ENCODE data around the gene GAST.
A peak's percentile ranks its signal among the peaks of the same experiment; 100 is the strongest.
"Not testable (repeated sequence)": the region's sequence is repeated elsewhere in the genome, so short reads cannot be mapped to it uniquely, and the experiment has no call there.

The GAST gene
- long read RNA-seq, donor 1, partial matches to known transcripts = 0 of 1 reads
- long read RNA-seq, donor 1, other reads (novel, unspliced or antisense) = 0 of 1 reads
- long read RNA-seq, donor 2 = 0 reads
- long read RNA-seq, donor 3 = 0 reads
- long read RNA-seq, donor 4 = 0 reads
- long read RNA-seq, donor 5, partial matches to known transcripts = 0 of 9 reads
- long read RNA-seq, donor 5, other reads (novel, unspliced or antisense) = 9 of 9 reads
- long read RNA-seq, donor 6 = 0 reads
- long read RNA-seq, donor 7 = 0 reads
- long read RNA-seq, donor 8 = 0 reads

DNA sequence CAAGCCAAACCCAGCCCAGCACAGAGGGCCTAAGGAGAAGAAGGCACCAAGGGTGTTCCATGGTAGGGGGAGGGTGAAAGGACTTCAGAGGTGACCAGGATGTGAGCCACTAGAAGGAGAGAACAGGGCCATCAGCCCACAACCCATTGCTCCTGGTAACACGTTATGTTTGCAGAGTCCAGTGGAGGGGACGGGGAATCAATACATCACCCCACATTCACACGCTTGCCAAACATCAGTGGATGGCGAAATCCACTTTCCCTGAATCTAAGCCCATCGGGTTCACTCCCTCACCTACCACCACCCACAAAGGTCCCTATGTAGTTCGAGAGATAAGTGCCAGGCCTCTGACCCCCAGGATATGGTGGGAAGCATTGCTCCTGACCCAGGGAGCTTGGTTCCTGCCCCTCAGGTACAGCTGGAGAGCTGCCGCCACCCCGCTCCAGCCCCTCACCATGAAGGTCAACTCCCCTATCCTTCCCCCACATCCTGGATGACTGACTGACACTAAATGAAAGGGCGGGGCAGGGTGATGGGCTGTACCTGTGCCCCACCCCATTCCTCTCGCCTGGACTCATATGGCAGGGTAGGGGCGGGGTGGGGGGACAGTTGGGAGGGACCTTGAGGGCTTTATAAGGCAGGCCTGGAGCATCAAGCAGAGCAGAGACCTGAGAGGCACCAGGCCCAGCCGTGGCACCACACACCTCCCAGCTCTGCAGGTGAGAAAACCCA is at the start of gene GAST:
Gene GAST (plus strand): TSS at position 663 of the 732 bp plus-strand sequence. CDS start 3,106 bp downstream, outside the sequence.
- DNase-seq = no peak

DNA sequence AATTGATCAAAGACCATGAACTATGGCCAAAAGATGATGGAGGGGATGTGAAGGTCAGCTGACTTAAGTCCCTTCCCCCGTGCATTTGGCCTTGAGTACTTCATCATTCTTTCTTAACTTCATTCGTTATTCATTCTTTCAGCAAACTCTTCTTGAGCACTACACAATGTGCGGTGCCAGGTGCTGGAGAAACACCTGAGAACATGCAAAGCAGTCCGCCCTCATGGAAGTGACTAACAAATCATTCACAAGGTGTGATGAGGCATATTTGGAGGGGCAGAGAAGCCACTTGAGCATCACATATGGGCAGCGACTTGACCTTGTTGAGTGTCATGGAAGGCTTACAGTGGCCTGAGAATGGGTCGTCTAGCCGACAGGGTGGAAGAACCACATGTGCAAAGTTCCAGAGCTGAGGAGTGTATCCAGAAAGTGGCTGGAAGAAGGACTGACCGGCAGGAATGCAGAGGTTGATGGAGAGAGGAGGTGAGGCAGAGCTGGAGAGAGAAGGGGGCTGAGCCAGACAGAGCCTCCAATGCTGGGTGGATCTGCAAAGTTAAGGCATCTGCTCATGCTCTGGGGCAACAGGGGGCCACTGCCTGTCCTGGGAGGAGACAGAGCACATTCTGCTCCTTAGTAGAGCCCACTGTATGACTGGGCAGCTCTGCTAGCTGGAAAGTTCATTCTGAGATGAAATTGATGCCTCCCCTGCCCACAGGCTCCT is 48.5 kb upstream of the GAST start:
- DNase-seq = peak; percentile 10

DNA sequence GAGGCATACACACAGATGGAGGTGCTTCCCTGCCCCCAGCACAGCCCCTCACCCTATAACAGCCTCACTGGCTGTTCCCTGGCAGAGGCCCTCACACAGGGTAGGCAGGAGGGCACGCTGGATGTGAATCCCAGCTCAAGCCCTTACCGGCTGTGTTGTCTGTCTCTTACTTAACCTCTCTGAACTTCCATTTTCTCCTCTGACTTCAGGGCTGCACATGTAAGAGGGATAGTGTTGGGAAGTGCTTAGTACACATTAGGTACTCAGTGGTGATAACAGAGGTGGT is 48.0 kb upstream of the GAST start:
- DNase-seq = no peak

- no peak for DNase-seq
Measured at GRCh38 chr17:41664587-41665565, 47.3 kb upstream of the GAST start.

GRCh38 chr17:41665566-41666236 is 46.4 kb upstream of the GAST start:
- DNase-seq = peak; percentile 87

GRCh38 chr17:41666237-41666641 is 45.9 kb upstream of the GAST start:
- no peak for DNase-seq

- peak; percentile 74 for DNase-seq
Measured at GRCh38 chr17:41666708-41667279, 45.3 kb upstream of the GAST start.

DNA sequence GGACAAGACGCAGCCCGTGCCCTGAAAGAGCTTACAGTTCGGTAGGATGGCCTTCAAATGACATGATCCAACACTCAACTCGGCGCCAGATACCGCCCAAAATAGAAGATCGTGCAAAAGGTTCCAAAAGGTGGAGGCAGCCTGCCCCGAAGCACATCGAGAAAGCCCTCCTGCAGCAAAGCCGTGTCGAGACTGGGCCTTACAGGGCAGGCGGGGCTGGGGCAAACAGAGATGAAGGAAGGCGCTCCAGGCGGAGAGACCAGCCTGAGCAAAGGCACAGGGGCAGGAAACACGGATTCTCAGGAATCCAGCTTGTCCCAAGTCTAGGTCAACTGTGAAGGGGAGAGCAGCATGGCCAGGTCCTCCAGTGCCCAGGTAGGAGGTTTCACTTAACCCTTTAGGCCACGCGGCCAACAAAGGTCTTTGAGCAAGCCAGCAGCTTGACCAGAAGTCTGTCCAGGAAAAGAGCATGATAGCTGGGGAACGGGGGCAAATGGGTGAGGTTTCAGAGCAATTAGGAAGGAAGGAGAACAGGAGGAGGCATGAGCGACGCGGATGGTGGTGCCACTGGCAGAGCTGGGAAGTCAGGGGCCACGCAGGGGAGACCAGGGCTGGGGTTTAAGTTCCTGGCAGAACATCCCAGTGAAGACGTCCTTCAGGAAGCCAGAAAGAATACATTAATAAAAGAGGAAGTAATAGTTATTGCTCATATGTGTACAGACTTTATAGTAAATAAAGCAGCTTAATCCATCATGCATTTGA is 44.7 kb upstream of the GAST start:
- no peak for DNase-seq

- DNase-seq = no peak
Measured at GRCh38 chr17:41672153-41672552, 40.0 kb upstream of the GAST start.

DNA sequence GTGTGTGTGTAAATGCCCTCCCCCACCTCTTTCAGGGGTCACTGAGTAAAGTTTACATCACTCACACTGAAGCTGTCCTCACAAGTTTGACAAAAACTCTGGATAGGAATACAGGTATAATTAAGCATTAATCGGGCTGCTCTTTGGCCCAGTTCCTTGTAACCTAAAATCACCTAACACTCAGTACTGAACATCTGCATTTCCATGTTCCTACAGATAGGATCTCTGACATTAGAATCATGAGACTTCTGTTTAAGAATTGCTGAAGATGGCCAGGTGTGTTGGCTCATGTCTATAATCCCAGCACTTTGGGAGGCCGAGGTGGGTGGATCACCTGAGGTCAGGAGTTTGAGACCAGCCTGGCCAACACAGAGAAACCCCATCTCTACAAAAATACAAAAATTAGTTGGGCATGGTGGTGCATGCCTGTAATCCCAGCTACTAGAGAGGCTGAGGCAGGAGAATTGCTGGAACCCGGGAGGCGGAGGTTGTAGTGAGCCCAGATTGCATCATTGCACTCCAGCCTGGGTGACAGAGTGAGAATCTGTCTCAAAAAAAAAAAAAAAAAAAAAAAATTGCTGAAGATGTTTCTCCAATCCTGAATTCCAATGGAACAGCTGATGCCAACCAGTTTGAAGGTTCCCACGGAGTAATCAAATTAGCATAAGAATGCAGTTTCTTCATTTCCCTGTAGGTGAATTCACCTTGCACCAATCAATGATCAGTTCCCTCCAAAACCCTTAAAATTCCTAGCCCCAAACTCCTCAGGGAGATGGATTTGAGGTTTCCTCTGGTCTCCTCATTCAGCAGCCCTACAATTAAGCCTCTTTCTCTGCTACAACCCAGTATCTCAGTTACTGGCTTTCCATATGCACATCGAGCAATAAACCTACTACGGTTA is 36.7 kb upstream of the GAST start:
- not testable (repeated sequence) for DNase-seq

GRCh38 chr17:41676058-41676419 is 36.1 kb upstream of the GAST start:
- DNase-seq = no peak

DNA sequence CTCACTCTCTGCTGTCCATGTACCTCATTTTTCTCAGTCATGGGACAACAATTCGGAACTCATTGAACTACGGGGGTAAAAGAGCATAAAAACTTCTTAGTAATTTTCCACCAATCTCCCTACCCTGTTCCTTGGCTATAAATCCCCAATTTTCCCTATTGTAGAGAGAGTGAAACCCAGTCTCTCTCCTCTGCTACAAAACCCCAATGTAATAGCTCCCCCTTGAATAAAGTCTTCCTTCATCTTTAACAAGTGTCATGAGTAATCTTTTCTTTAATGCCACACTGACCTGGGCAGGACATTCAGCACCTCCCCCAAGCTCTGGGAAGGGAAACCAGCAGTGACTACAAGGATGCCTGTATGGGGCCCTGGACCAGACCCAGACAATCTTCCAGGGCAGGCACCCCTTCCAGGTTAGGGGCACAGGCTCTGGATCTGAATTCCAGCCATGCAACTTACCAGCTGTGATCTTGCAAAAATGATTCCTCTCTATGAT is 33.7 kb upstream of the GAST start:
- DNase-seq = no peak

- DNase-seq = no peak
Measured at GRCh38 chr17:41678907-41679739, 33.0 kb upstream of the GAST start.

DNA sequence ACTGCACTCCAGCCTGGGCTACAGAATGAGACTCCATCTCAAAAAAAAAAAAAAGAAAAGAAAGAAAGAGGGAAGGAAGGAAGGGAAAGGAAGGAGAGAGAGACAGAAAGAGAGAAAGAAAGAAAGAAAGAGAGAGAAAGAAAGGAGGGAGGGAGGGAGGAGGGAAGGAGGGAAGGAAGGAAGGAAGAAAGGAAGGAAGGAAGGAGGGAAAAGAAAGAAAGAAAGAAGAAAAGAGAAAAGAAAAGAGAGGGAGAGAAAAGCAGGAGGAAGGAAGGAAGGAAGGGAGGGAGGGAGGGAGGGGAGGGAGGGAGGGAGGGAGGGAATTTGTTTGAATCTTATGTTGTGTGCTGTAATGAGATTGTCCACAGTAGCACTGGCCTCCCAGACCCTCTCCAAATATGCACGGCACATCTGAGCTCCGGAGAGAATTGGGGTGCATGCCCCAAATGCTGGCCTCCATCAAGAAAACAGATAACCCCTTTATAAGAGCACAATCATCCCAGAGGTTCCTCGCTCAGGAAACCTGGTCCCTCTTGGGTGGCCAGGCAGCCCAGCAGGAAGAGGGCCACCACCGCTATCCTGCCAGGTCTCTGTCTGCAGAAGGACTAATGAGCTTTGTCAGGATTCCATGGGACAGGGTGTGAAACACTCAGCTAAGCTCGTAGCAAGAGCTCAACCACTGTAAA is 32.2 kb upstream of the GAST start:
- DNase-seq = no peak

DNA sequence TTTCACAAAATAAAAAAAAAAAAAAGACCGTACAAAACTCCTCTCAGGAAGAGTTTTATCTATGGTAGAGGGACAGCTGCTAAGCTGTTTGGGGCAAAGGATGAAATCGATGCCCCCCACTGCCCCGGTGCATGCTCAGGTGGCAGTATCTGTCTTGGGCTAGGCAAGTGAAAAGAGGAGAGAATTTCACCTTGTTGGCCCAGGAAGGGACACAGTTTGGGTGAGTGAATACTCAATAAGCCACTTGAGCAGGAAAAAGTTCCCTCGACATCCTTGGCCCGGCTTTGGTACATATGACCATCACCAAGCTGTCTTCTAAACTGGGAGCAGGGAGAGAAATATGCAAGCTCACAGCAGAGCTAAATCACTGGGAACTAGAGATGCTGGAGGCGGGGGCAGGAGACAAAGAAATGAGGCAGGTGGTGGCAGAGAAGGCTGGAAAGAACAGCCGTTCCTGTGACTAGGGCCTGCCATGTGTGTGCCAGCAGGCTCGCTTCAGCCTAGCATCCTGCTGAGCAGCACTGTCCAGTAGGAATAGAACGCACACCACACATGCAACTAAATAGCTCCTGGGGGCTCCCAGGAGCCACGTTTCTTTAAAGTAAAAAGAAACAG is 31.6 kb upstream of the GAST start:
- no peak for DNase-seq

GRCh38 chr17:41681776-41682175 is 30.4 kb upstream of the GAST start:
- DNase-seq = no peak

- DNase-seq = no peak
Measured at GRCh38 chr17:41682631-41683030, 29.5 kb upstream of the GAST start.
